Endodermal cell (in vitro differentiated cells): ENCODE measurements around the gene ZNF667. TPM values are rescaled to one million over a fixed set of nuclear protein-coding genes. Genes with fewer than 3 reads are reported as not detected.

Experiments used
- DNase-seq: peaks from one replicate; pipeline ENCODE4 v3.0.0-alpha.2; 2017
- H3K27ac ChIP-seq: 2 replicates; pipeline ENCODE4 v1.5.1; 2013; ENCODE audit warnings: mild to moderate bottlenecking, low read depth, low read length, moderate library complexity
- H3K27me3 ChIP-seq: 2 replicates; pipeline ENCODE4 v1.6.1; 2013; ENCODE audit warnings: mild to moderate bottlenecking, low read length, moderate library complexity; ENCODE audit not compliant: insufficient read depth, control insufficient read depth, poor library complexity, severe bottlenecking
- H3K36me3 ChIP-seq: 2 replicates; pipeline ENCODE4 v1.7.0; 2013; ENCODE audit warnings: mild to moderate bottlenecking, low read length, moderate library complexity; ENCODE audit not compliant: control insufficient read depth, insufficient read depth
- H3K4me1 ChIP-seq: one replicate; pipeline ENCODE4 v1.7.0; 2013; ENCODE audit warnings: low read length; ENCODE audit not compliant: control insufficient read depth, insufficient read depth
- H3K4me3 ChIP-seq: 2 replicates; pipeline ENCODE4 v1.5.1; 2013; ENCODE audit warnings: mild to moderate bottlenecking, low read length, moderate library complexity
- H3K9ac ChIP-seq: 2 replicates; pipeline ENCODE4 v1.6.1; 2013; ENCODE audit warnings: mild to moderate bottlenecking, low read length, moderate library complexity; ENCODE audit not compliant: poor library complexity, severe bottlenecking; ENCODE audit errors: extremely low read depth
- H3K9me3 ChIP-seq: 2 replicates; pipeline ENCODE4 v1.6.1; 2013; ENCODE audit warnings: mild to moderate bottlenecking, low read length, moderate library complexity; ENCODE audit not compliant: control insufficient read depth
- H3K27ac Mint-ChIP-seq: 2 replicates; pipeline ENCODE4 v1.8.0; 2020; ENCODE audit warnings: mixed read lengths
- H3K27me3 Mint-ChIP-seq: 2 replicates; pipeline ENCODE4 v1.8.0; 2021; ENCODE audit warnings: mild to moderate bottlenecking, mixed read lengths; ENCODE audit not compliant: insufficient read depth
- H3K36me3 Mint-ChIP-seq: 2 replicates; pipeline ENCODE4 v1.8.0; 2020; ENCODE audit warnings: low read depth, mixed read lengths
- H3K4me1 Mint-ChIP-seq: 2 replicates; pipeline ENCODE4 v1.8.0; 2020; ENCODE audit warnings: mixed read lengths
- H3K4me3 Mint-ChIP-seq: 2 replicates; pipeline ENCODE4 v1.8.0; 2020; ENCODE audit warnings: mild to moderate bottlenecking, moderate library complexity, mixed read lengths
- H3K9me3 Mint-ChIP-seq: 2 replicates; pipeline ENCODE4 v1.8.0; 2020; ENCODE audit warnings: mild to moderate bottlenecking, mixed read lengths
- CTCF ChIP-seq: fragments of 200-600 bp; sonication (generic); conservative IDR thresholded peaks from 2 replicates; pipeline ENCODE4 v1.5.0; 2021; ENCODE audit warnings: antibody characterized with exemption, mild to moderate bottlenecking
- WGBS, 2 experiments: methylation state at CpG; one replicate each; pipeline versions ENCODE4 v1.1.5 to v1.1.7; 2013; ENCODE audit warnings: missing lambda C conversion rate in 2 of 2, mixed read lengths in 1 of 2; ENCODE audit not compliant: insufficient coverage in 1 of 2, insufficient read length in 1 of 2; 5-methylcytosine and 5-hydroxymethylcytosine counted together
- long read RNA-seq, 4 experiments: library from polyadenylated mRNA in 2 of 4; library from RNA in 1 of 4; library from capped mRNA in 1 of 4; stranded (forward) in 3 of 4; unstranded in 1 of 4; transcript quantifications; one replicate each; pipeline ENCODE4 v2.0.0, GENCODE V29; 2020 to 2021; ENCODE audit warnings: inconsistent platforms in 1 of 4
- polyA plus RNA-seq, 2 experiments: library from polyadenylated mRNA; stranded (reverse); fragments of 50-300 nt; gene quantifications; one replicate each; pipeline ENCODE4 v1.2.3, GENCODE V29; 2013
- total RNA-seq, 2 donors: library from RNA; stranded (reverse); fragmentation: NEBNext Ultra II Directional in 1 of 2; extraction: Animal tissue kit (Norgen Biotek cat#: 25700) in 1 of 2; gene quantifications; 2 replicates in 1 of 2; 3 replicates in 1 of 2; pipeline ENCODE4 v1.2.1, GENCODE V29; 2021

ZNF667 gene
- 10 to 100 TPM in 1 of 2 donors, under 1 TPM in 1; 0.07 to 10.7 TPM for total RNA-seq
- polyA plus RNA-seq (2013, experiment 1 of 2): 6.3 TPM
- polyA plus RNA-seq (2013, experiment 2 of 2): 4.0 TPM
- long read RNA-seq, experiment 1, partial matches to known transcripts: 1 of 5 reads
- long read RNA-seq, experiment 1, other reads (novel, unspliced or antisense): 3 of 5 reads
- long read RNA-seq, experiment 2, transcript ZNF667-201 (5 exons, 3,832 nt): major isoform, 13 of 22 reads
- long read RNA-seq, experiment 2, partial matches to known transcripts: 2 of 22 reads
- long read RNA-seq, experiment 2, other reads (novel, unspliced or antisense): 7 of 22 reads
- long read RNA-seq, experiment 3: 0 reads
- long read RNA-seq, experiment 4, partial matches to known transcripts: 0 of 1 reads
- long read RNA-seq, experiment 4, other reads (novel, unspliced or antisense): 0 of 1 reads

GRCh38 chr19:56476651-56477428 lies at the start of gene ZNF667:
ZNF667 (minus strand) TSS chr19:56477345; CDS start chr19:56462370, 14,975 bp downstream.
- peaks cover 97% of the 10 kb centered on the region for H3K9me3 Mint-ChIP-seq
- H3K4me3 Mint-ChIP-seq: no peak within 1 kb of the TSS
- H3K36me3 Mint-ChIP-seq: peaks cover 5% of the 10 kb centered on the region
- peak within 1 kb of the TSS; percentile 61 for H3K27ac ChIP-seq
- no peaks in the 10 kb centered on the region for H3K4me1 Mint-ChIP-seq
- DNase-seq: no peak
- H3K36me3 ChIP-seq: no peaks in the 10 kb centered on the region
- peak within 1 kb of the TSS; percentile 86 for H3K4me3 ChIP-seq
- H3K4me1 ChIP-seq: no peaks in the 10 kb centered on the region
- TF ChIP-seq CTCF: no peak
- H3K27ac Mint-ChIP-seq: no peak within 1 kb of the TSS
- 44 to 47% methylated on average over 32 to 69 of the region's 69 CpGs for WGBS, 2 experiments
- peak within 1 kb of the TSS; percentile 15 for H3K9ac ChIP-seq
- H3K27me3 Mint-ChIP-seq: no peaks in the 10 kb centered on the region
- H3K9me3 ChIP-seq: peaks cover 58% of the 10 kb centered on the region
- H3K27me3 ChIP-seq: no peaks in the 10 kb centered on the region

GRCh38 chr19:56525214-56525860 lies 48.2 kb upstream of the ZNF667 start:
- H3K4me3 Mint-ChIP-seq: no peak overlapping the region
- Histone ChIP-seq H3K9ac (no peak overlapping the region), H3K27me3 (no peaks in the 10 kb centered on the region), H3K4me3 (peak overlapping the region; percentile 67), H3K27ac (no peak overlapping the region), H3K36me3 (no peaks in the 10 kb centered on the region), H3K9me3 (peaks cover 96% of the 10 kb centered on the region), H3K4me1 (no peaks in the 10 kb centered on the region)
- H3K9me3 Mint-ChIP-seq: peaks cover 98% of the 10 kb centered on the region
- H3K36me3 Mint-ChIP-seq: peaks cover 3% of the 10 kb centered on the region
- H3K4me1 Mint-ChIP-seq: no peaks in the 10 kb centered on the region
- 85 to 100% methylated on average over 2 to 3 of the region's 4 CpGs for WGBS, 2 experiments
- no peak for DNase-seq
- TF ChIP-seq CTCF: no peak
- no peaks in the 10 kb centered on the region for H3K27me3 Mint-ChIP-seq
- H3K27ac Mint-ChIP-seq: no peak overlapping the region

GRCh38 chr19:56508290-56508778 lies 31.2 kb upstream of the ZNF667 start:
- Mint-ChIP-seq H3K27me3 (no peaks in the 10 kb centered on the region), H3K4me3 (no peak overlapping the region), H3K4me1 (no peaks in the 10 kb centered on the region), H3K27ac (no peak overlapping the region), H3K36me3 (peaks cover under 1% of the 10 kb centered on the region), H3K9me3 (peaks cover 57% of the 10 kb centered on the region)
- no peak for TF ChIP-seq CTCF
- H3K27ac ChIP-seq: no peak overlapping the region
- no peaks in the 10 kb centered on the region for H3K27me3 ChIP-seq
- WGBS, 2 experiments: 38 to 47% methylated on average over 13 to 17 of the region's 17 CpGs
- DNase-seq: no peak
- no peaks in the 10 kb centered on the region for H3K4me1 ChIP-seq
- H3K36me3 ChIP-seq: no peaks in the 10 kb centered on the region
- peak overlapping the region; percentile 73 for H3K9ac ChIP-seq
- peaks cover 65% of the 10 kb centered on the region for H3K9me3 ChIP-seq
- H3K4me3 ChIP-seq: peak overlapping the region; percentile 92
